Gastrocnemius medialis (tissue), 4 donors: Measurements from ENCODE around the gene FRS2. TPM values are rescaled to one million over a fixed set of nuclear protein-coding genes. Genes with fewer than 3 reads are reported as not detected.

Experiments used
- ATAC-seq, 2 donors: fragments of 150-250 bp; one replicate each; pipeline ENCODE4 v1.9.1; 2016
- DNase-seq, 2 donors: peaks; one replicate each; pipeline ENCODE4 v3.0.0-alpha.2; 2019
- H3K27ac ChIP-seq, 4 donors: fragments of 200-600 bp; sonication (generic); 1 replicate in 1 of 4; 2 replicates in 3 of 4; pipeline ENCODE4 v1.5.1; 2016 to 2018; ENCODE audit warnings: mild to moderate bottlenecking in 2 of 4, moderate library complexity in 1 of 4
- H3K27me3 ChIP-seq, 3 donors: fragments of 200-600 bp; sonication (generic) in 2 of 3; 1 replicate in 1 of 3; 2 replicates in 2 of 3; pipeline versions ENCODE4 v1.5.1 to v1.6.0; 2016 to 2019; ENCODE audit warnings: mild to moderate bottlenecking in 1 of 3, moderate library complexity in 1 of 3
- H3K36me3 ChIP-seq, 2 donors: fragments of 200-600 bp; sonication (generic) in 1 of 2; one replicate each; pipeline ENCODE4 v1.5.1; 2017 to 2018
- H3K4me1 ChIP-seq, 2 donors: fragments of 200-600 bp; sonication (generic) in 1 of 2; one replicate each; pipeline ENCODE4 v1.5.1; 2016 to 2017; ENCODE audit warnings: mild to moderate bottlenecking in 2 of 2
- H3K4me3 ChIP-seq, 4 donors: fragments of 200-600 bp; sonication (generic) in 3 of 4; 1 replicate in 1 of 4; 2 replicates in 3 of 4; pipeline ENCODE4 v1.5.1; 2016 to 2019; ENCODE audit warnings: mild to moderate bottlenecking in 2 of 4
- H3K9me3 ChIP-seq, 3 donors: fragments of 200-600 bp; sonication (generic) in 2 of 3; 1 replicate in 1 of 3; 2 replicates in 2 of 3; pipeline ENCODE4 v1.5.1; 2016 to 2019
- POLR2A ChIP-seq, 2 donors: fragments of 450-650 bp; IDR thresholded peaks; one replicate each; pipeline ENCODE4 v1.6.1; 2017; ENCODE audit warnings: antibody characterized with exemption in 2 of 2, mild to moderate bottlenecking in 2 of 2, moderate library complexity in 2 of 2
- in situ Hi-C, 4 donors: fragments of 200-750 bp; cut with MboI; loops; one replicate each; pipeline versions ENCODE4 v1.15.0 to v1.8.0; 2017; ENCODE audit warnings: low sequenced_read_pairs in 4 of 4
- intact Hi-C: fragments of 100-400 bp; cut with DNase I; formaldehyde crosslinking; loops from one replicate; pipeline ENCODE4 v1.15.1; 2023; ENCODE audit warnings: low total_unique reads
- total RNA-seq, 4 donors: library from RNA; depleted of rRNA; stranded (reverse); fragments of >200 nt; gene quantifications; one replicate each; pipeline versions ENCODE4 v1.1.0 to v1.2.3, GENCODE V29; 2016
- TF ChIP-seq, protein P1 (sequence below), 5 experiments: fragments of 450-650 bp in 3 of 5; fragments of 200-600 bp in 2 of 5; sonication (generic) in 2 of 5; IDR thresholded peaks in 4 of 5; conservative IDR thresholded peaks in 1 of 5; 1 replicate in 4 of 5; 2 replicates in 1 of 5; pipeline ENCODE4 v1.5.1; 2016 to 2019; ENCODE audit warnings: antibody characterized with exemption in 5 of 5, mild to moderate bottlenecking in 3 of 5, moderate library complexity in 3 of 5

FRS2 gene
- total RNA-seq, 4 donors from 2014 or later, result 21.0 to 32.1 (median 21.3) TPM

DNA sequence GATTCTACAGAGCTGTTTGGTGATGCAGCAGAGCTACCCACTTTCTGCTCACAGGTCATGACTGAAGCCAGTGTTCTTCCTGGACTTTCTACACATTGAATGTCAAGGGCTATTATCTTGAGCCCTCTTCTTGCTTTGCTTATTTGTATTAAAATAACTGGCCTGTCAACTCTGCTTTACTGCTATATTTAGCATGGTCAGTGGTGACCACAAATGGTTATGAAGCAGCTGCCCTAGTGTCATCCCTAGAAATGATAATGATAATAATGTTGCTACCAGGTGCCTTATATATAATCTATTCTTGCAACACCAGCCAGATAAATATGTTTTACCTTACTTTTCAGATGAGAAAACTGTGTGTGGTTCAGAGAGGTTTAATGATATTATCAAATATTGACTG, 143.2 kb downstream of the FRS2 start:
- no peaks in the 10 kb centered on the region for H3K27me3 ChIP-seq
- no peak overlapping the region for H3K4me3 ChIP-seq
- no peaks in the 10 kb centered on the region for H3K9me3 ChIP-seq
- H3K36me3 ChIP-seq, result no peaks in the 10 kb centered on the region
- TF ChIP-seq, protein P1, sequence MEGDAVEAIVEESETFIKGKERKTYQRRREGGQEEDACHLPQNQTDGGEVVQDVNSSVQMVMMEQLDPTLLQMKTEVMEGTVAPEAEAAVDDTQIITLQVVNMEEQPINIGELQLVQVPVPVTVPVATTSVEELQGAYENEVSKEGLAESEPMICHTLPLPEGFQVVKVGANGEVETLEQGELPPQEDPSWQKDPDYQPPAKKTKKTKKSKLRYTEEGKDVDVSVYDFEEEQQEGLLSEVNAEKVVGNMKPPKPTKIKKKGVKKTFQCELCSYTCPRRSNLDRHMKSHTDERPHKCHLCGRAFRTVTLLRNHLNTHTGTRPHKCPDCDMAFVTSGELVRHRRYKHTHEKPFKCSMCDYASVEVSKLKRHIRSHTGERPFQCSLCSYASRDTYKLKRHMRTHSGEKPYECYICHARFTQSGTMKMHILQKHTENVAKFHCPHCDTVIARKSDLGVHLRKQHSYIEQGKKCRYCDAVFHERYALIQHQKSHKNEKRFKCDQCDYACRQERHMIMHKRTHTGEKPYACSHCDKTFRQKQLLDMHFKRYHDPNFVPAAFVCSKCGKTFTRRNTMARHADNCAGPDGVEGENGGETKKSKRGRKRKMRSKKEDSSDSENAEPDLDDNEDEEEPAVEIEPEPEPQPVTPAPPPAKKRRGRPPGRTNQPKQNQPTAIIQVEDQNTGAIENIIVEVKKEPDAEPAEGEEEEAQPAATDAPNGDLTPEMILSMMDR (IDR thresholded peaks at IDR 0.05 in 4 of 5, conservative IDR thresholded peaks at IDR 0.05 in 1 of 5), result no peak
- TF ChIP-seq POLR2A (IDR thresholded peaks at IDR 0.05), result no peak
- in situ Hi-C loops (no loop called here), intact Hi-C loops (no loop called here)
- H3K27ac ChIP-seq, result no peak overlapping the region
- H3K4me1 ChIP-seq, result no peaks in the 10 kb centered on the region
- ATAC-seq (no peak), DNase-seq (no peak)

DNA sequence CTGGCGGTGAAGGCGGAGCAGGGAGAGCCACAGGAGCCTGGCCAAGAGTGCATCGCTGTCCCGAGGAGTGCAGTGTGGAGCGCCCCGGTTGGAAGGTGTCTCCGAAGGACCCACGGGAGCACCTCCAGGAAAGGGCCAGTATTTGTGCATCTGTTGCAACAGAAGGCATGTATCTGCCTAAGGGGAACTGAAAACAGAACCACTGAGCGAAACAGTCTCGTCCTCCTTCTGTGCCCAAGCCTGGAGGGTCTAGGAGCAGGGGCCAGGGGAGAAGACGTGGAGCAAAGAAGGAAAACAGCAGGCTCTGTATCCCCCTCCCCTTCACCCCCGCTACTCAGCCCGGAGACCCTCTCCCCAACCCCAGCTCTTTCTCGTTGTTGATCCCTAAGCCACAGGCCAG, 145.8 kb downstream of the FRS2 start:
- Histone ChIP-seq H3K27ac (no peak overlapping the region), H3K27me3 (no peaks in the 10 kb centered on the region), H3K4me3 (no peak overlapping the region), H3K4me1 (no peaks in the 10 kb centered on the region), H3K36me3 (no peaks in the 10 kb centered on the region), H3K9me3 (no peaks in the 10 kb centered on the region)
- in situ Hi-C loops (no loop called here), intact Hi-C loops (no loop called here)
- ATAC-seq (no peak), DNase-seq (no peak)
- TF ChIP-seq, protein P1 (IDR thresholded peaks at IDR 0.05 in 4 of 5, conservative IDR thresholded peaks at IDR 0.05 in 1 of 5), result no peak
- no peak for TF ChIP-seq POLR2A (IDR thresholded peaks at IDR 0.05)

DNA sequence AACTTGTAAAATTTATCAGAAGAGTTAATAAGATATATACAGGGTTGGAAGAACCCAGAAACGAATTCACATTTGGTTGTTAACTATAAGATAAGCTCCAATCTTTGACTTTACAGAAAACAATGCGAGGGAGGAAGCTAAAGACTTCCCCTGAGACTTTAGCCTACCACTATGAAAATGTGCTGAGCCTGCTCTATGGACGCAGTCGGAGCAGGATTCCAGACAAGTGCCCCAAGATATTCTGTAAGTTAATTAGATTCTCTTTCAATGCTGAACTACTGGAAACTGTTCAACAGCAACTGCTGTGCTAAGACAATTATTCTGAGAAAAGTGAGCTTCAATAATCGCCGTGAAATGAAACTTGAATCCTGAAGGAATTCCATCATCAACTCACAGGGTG, 148.9 kb downstream of the FRS2 start:
- no peak for TF ChIP-seq POLR2A (IDR thresholded peaks at IDR 0.05)
- TF ChIP-seq, protein P1 (IDR thresholded peaks at IDR 0.05 in 4 of 5, conservative IDR thresholded peaks at IDR 0.05 in 1 of 5), result no peak
- H3K4me3 ChIP-seq, result no peak overlapping the region
- intact Hi-C loops (no loop called here), in situ Hi-C loops (no loop called here)
- H3K4me1 ChIP-seq, result no peaks in the 10 kb centered on the region
- H3K27ac ChIP-seq, result no peak overlapping the region
- no peaks in the 10 kb centered on the region for H3K27me3 ChIP-seq
- no peaks in the 10 kb centered on the region for H3K9me3 ChIP-seq
- ATAC-seq (no peak), DNase-seq (no peak)
- no peaks in the 10 kb centered on the region for H3K36me3 ChIP-seq

DNA sequence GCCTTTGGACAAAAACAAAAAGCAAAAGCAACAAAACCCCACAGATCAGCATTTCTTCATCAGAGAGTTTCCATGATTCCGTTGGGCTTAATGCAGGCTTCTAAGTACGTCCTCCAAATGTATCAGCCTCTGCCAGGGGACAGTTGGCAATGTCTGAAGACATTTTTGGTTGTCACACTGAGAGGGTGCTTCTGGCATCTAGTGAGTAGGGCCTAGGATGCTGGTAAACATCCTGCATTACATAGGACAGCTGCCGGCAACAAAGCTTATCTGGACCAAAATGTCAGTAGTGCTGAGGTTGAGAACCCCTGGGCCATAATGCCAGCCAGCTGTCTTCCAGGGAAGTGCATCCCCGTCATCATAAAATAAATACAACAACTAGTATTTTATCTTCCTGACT, 149.9 kb downstream of the FRS2 start:
- Histone ChIP-seq H3K27me3 (no peaks in the 10 kb centered on the region), H3K4me1 (no peaks in the 10 kb centered on the region), H3K4me3 (no peak overlapping the region), H3K27ac (no peak overlapping the region), H3K9me3 (no peaks in the 10 kb centered on the region), H3K36me3 (no peaks in the 10 kb centered on the region)
- intact Hi-C loops (no loop called here), in situ Hi-C loops (no loop called here)
- no peak for TF ChIP-seq POLR2A (IDR thresholded peaks at IDR 0.05)
- TF ChIP-seq, protein P1 (IDR thresholded peaks at IDR 0.05 in 4 of 5, conservative IDR thresholded peaks at IDR 0.05 in 1 of 5), result no peak
- ATAC-seq (no peak), DNase-seq (no peak)

DNA sequence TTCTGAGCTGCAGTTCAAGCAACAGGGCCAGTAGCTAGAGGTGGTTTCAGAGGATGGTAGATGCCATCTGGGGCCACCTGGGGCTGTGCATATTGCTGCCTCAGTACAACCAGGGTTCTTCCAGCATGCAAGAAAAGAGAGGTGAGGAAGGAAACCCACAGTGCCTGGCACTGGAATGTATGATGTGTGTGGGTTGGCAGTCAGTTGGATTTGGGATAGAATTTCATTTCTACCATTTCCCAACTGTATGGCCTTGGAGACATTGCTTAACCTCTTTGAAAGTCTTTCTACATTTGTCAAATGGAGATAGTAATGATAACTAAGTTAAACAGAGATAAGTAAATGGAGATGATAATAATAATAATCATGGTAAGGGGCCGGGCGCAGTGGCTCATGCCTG, 150.7 kb downstream of the FRS2 start:
- in situ Hi-C loops, result no loop called here
- ATAC-seq, result no peak

More for the DNA sequence above, 150.7 kb downstream of the FRS2 start:
- TF ChIP-seq POLR2A (IDR thresholded peaks at IDR 0.05), result no peak
- TF ChIP-seq, protein P1 (IDR thresholded peaks at IDR 0.05 in 4 of 5, conservative IDR thresholded peaks at IDR 0.05 in 1 of 5), result no peak
- no peak overlapping the region for H3K27ac ChIP-seq
- no peak for DNase-seq
- no peak overlapping the region for H3K4me3 ChIP-seq
- H3K4me1 ChIP-seq, result no peaks in the 10 kb centered on the region
- no peaks in the 10 kb centered on the region for H3K9me3 ChIP-seq
- no peaks in the 10 kb centered on the region for H3K36me3 ChIP-seq
- intact Hi-C loops, result no loop called here
- H3K27me3 ChIP-seq, result no peaks in the 10 kb centered on the region
